Measurements from ENCODE around the gene BTRC. TPM values are rescaled to one million over a fixed set of nuclear protein-coding genes. Genes with fewer than 3 reads are reported as not detected.
"Not testable (repeated sequence)": the region's sequence is repeated elsewhere in the genome, so short reads cannot be mapped to it uniquely, and the experiment has no call there.

The BTRC gene
- 29.4 TPM for polyA plus RNA-seq (ENCODE audit: insufficient read length)
- long read RNA-seq, donor 1, full-length matches to known transcripts: 5 of 5 reads
- long read RNA-seq, donor 1, partial matches to known transcripts: 0 of 5 reads
- long read RNA-seq, donor 1, other reads (novel, unspliced or antisense): 0 of 5 reads
- long read RNA-seq, donor 2, full-length matches to known transcripts: 5 of 5 reads
- long read RNA-seq, donor 2, partial matches to known transcripts: 0 of 5 reads
- long read RNA-seq, donor 2, other reads (novel, unspliced or antisense): 0 of 5 reads
- long read RNA-seq, donor 3, full-length matches to known transcripts: 3 of 3 reads
- long read RNA-seq, donor 3, partial matches to known transcripts: 0 of 3 reads
- long read RNA-seq, donor 3, other reads (novel, unspliced or antisense): 0 of 3 reads
- long read RNA-seq, donor 4: 0 reads
- long read RNA-seq, donor 5, full-length matches to known transcripts: 4 of 4 reads
- long read RNA-seq, donor 5, partial matches to known transcripts: 0 of 4 reads
- long read RNA-seq, donor 5, other reads (novel, unspliced or antisense): 0 of 4 reads
- long read RNA-seq, donor 6, full-length matches to known transcripts: 5 of 13 reads
- long read RNA-seq, donor 6, partial matches to known transcripts: 8 of 13 reads
- long read RNA-seq, donor 6, other reads (novel, unspliced or antisense): 0 of 13 reads
- long read RNA-seq, donor 7, full-length matches to known transcripts: 4 of 4 reads
- long read RNA-seq, donor 7, partial matches to known transcripts: 0 of 4 reads
- long read RNA-seq, donor 7, other reads (novel, unspliced or antisense): 0 of 4 reads
- long read RNA-seq, donor 8, full-length matches to known transcripts: 2 of 2 reads
- long read RNA-seq, donor 8, partial matches to known transcripts: 0 of 2 reads
- long read RNA-seq, donor 8, other reads (novel, unspliced or antisense): 0 of 2 reads

GRCh38 chr10:101353692-101354327 lies at the start of gene BTRC:
Gene BTRC, plus strand, starts transcription at chr10:101354165. Its CDS starts 16 bp downstream, at chr10:101354181.
- DNase-seq: peak; percentile 99

- DNase-seq: no peak
Observed at GRCh38 chr10:101304316-101304715, 49.6 kb upstream of the BTRC start.

DNA sequence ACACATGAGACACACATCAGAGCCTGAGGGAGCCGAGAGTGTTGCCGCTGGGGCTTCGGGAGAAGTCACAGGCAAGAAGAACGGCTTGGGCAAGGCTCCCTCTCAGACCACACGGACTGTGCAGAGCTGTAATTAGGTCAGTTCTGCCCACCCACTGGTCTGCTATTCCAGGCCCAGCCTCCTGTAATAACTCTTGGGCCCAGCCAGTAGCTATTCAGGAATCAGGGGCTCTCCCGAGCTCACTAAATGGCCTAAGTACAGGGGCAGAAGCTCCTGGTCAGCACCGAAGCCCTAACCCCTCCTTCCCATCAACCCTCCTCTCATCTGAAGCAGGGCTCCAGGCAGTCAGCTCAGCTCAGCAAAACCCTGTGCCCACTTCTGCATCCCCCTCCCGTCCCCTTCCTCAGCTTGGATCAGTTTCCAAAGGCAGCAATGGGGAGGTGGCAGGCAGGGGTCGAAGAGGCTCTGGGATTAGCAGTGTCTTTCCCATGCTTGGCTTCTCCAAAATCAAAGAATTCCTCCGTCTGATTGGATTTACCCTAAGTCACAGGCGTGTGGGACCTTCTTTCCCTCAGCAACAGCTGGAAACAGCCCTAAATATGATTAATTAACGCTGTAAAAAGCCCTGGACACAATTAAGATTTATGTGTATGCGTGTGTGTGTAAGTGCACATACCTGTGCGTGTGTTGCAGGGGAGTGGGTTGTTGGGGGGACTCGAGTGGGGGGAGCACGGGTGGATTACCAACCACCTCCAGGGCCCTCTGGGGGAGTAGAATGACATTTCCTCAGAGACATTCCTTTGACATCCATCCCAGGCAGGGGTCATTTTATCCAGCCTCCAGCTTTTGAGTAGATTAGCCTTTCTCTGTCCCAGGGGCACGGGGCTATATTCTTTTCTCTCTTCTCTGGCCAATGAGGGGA lies 48.4 kb upstream of the BTRC start:
- no peak for DNase-seq

GRCh38 chr10:101308051-101308450 lies 45.9 kb upstream of the BTRC start:
- no peak for DNase-seq

GRCh38 chr10:101310529-101311184 lies 43.3 kb upstream of the BTRC start:
- no peak for DNase-seq

DNA sequence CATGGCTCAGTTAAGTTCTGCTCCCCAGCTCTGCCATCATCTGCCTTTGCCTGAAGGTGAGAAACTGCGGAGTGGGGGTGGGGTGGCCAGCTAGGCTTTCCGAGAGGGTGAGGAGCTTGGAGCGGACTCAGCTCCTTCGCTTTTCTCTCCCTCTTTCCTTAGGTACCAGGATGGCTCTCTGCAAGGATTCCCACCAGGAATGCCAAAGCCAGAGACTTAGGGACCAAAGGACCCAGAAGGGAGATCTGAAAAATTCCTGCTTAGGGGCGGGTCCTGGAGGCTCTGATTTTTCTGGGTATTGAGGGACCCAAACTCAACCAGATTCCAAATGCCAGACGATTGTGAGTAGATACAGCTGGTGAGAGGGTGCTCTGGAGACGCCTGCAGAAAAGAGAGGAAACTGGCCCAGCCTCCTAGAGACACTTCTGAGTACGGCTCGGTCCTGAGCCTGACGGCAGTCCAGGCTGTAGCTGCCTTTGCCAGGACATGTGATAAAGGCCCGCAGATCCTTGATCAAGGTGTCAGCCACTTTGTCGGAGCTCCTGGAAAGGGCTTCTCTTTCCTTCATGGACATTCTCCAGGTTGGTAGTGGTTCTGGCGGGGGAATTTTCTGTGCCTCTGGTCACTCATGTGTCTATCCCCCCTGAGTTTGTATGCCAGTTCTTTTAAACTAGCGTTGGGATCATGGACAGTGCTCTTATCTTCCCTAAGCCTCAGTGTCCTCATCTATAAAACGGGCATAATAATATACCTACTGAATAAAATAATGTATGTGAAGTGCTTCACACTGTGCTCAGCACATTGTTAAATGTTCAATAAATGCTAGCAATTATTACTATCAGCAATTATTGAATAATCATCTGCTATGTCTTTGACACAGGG lies 42.5 kb upstream of the BTRC start:
- DNase-seq: no peak

- DNase-seq: no peak
Observed at GRCh38 chr10:101319241-101319915, 34.6 kb upstream of the BTRC start.

DNA sequence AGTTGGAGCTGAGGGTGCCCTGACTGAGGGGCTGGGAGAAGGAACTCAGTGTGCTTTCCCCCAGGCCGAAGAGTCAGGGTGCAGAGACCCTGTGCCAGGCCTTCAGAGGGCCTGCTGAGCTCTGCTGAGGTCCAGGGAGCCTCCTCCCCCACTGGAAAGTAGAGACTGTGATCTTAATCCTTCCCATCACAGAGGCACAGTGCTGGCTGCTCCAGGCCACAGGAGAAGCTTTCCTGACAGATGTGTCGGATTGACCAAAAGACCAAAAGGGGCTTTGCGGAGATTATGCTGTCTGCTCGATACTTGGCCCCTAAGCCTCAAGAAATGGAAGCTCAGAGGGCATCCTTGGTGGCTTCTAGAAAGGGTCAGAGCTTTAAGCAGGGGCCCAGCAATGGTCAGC lies 32.9 kb upstream of the BTRC start:
- no peak for DNase-seq

DNA sequence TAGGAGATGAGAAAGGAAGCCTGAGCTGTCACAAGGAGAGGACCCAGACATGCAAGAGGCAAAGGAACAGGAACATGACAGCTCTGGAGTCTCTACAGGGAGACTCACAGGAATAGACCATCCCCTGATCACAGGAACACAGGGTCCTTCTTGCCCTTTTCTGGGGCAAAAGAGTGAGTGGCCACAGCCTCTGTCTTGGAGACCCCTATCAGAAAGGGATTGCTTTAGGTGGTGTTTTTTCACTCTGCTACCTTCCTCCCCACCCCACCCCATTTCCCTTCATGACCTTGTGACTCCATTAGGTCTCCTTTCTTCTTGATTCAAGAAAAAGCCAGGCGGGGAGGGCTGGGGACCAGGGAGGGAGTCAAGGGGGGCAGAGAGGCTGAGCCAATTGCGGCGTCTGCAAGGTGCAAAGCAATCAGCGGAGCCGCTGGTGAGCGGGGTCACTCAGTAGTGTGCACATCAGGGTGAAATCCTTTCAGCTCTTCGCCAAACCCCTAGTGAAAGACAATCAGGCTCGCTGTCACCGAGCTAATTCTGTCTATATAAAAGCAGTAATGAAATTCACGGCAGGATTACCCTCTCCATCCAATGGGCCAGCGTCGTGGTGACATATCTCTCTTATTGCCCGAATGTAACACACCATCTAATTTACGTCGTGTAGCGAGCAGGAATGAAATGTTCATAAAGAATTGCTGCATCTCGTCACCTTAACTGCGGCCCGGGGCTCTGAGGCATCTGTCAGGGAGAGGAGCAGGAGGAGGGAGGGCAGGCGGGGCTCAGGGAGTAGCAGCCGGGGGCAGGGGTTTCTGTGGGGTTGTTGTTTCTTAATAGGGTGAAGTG lies 31.5 kb upstream of the BTRC start:
- DNase-seq: no peak

- no peak for DNase-seq
Observed at GRCh38 chr10:101323495-101323894, 30.5 kb upstream of the BTRC start.

DNA sequence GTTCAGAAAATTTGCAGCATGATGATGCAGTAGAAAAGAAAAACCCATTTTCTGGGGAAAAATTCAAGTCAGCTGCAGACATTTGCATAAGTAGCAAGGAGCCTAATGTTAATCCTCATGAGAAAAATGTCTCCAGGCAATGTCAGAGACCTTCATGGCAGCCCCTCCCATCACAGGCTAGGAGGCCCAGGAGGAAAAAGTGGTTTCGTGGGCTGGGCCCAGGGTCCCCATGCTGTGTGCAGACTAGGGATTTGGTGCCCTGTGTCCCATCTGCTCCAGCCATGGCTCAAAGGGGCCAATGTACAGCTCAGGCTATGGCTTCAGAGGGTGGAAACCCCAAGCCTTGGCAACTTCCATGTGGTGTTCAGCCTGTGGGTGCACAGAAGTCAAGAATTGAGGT lies 26.5 kb upstream of the BTRC start:
- DNase-seq: not testable (repeated sequence)

DNA sequence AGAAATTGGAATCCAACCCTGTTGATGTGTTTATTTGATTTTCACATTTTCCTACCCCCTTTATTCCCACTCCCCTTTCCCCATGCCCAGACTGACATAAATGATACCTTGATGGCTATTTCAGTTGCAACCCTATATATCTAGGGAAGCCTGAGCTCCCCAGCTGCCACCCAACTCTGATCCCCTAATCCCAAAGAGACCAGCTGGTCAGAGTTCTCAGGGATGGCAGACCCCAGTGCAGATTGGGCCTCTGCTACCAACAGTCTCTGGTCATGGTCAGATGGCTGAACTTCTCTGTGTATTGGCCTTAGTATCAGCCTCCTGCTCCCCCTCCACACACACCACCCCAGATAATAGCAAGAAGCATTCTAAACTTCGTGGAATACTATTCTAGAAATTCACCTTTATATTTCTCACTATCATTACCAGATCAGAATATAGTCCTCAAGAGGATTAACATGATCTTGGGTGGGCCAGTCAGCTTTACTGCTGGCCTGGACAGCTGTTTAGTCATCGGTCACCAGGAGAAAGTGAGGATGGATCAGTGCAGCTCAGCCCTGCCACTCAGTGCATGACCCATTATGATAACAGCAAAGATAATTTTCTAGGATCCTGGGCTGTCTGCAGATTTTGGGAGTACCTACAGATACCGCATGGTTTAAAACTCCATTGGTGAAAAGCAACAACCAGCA lies 24.5 kb upstream of the BTRC start:
- no peak for DNase-seq

GRCh38 chr10:101330231-101330630 lies 23.7 kb upstream of the BTRC start:
- DNase-seq: no peak

DNA sequence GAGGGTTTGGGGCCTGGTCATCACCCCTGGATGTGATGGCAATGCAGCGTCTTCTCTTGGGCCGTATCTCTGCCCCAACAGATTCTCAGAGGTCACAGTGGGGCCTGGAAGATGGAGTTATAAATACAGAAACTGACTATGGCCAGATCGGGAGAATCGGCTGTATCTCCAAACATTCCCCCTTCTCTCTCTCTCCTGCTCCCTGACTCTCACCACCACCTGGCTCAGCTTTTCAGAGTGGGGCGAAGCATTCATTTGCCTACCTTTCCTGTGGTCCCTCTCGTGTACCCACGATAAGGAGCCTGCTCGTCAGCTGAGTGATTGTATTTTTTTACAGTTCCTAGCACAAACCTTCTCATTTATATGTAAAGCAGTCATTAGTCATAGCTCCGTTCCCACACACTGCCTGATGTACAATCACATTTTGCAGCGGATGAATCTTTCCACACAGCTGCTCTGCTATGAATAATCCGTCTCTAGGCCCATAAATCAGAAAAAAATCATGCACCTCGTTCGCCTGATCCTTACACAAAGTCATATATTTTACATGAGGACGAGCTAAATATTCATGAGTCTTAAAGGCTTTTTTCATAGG lies 23.2 kb upstream of the BTRC start:
- DNase-seq: no peak

GRCh38 chr10:101331956-101332355 lies 22.0 kb upstream of the BTRC start:
- DNase-seq: no peak

DNA sequence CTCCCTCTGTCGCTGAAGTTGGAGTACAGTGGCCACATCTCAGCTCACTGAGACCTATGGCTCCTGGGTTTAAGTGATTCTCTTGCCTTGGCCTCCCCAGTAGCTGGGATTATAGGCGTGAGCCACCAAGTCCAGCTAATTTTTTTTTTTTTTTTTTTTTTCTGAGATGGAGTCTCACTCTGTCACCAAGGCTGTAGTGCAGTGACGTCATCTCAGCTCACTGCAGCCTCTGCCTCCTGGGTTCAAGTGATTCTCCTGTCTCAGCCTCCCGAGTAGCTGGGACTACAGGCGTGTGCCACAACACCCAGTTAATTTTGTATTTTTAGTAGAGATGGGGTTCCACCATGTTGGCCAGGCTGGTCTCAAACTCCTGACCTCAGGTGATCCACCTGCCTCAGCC lies 19.7 kb upstream of the BTRC start:
- DNase-seq: not testable (repeated sequence)

- DNase-seq: no peak
Observed at GRCh38 chr10:101336382-101336781, 17.6 kb upstream of the BTRC start.
